ENCODE data around the gene ADGRE1. TPM values are rescaled to one million over a fixed set of nuclear protein-coding genes. Genes with fewer than 3 reads are reported as not detected.

ADGRE1 gene
- total and polyA plus RNA-seq, 2 of the 13 experiments (the other 11 are each of a cell fraction or from before 2014, with no cell fraction given) = not detected

- TF ChIP-seq ZNF337 (CRISPR knock-in tag; IDR thresholded peaks at IDR 0.05; ENCODE audit: borderline replicate concordance, low read depth) (no peak), TFAP4 (IDR thresholded peaks at IDR 0.05; ENCODE audit: borderline replicate concordance, low read depth) (no peak), ETS1 (CRISPR knock-in tag; IDR thresholded peaks at IDR 0.05) (no peak), DPF2 (CRISPR knock-in tag; IDR thresholded peaks at IDR 0.05; ENCODE audit: borderline replicate concordance, low read depth) (no peak)
- TF ChIP-seq, protein P1, sequence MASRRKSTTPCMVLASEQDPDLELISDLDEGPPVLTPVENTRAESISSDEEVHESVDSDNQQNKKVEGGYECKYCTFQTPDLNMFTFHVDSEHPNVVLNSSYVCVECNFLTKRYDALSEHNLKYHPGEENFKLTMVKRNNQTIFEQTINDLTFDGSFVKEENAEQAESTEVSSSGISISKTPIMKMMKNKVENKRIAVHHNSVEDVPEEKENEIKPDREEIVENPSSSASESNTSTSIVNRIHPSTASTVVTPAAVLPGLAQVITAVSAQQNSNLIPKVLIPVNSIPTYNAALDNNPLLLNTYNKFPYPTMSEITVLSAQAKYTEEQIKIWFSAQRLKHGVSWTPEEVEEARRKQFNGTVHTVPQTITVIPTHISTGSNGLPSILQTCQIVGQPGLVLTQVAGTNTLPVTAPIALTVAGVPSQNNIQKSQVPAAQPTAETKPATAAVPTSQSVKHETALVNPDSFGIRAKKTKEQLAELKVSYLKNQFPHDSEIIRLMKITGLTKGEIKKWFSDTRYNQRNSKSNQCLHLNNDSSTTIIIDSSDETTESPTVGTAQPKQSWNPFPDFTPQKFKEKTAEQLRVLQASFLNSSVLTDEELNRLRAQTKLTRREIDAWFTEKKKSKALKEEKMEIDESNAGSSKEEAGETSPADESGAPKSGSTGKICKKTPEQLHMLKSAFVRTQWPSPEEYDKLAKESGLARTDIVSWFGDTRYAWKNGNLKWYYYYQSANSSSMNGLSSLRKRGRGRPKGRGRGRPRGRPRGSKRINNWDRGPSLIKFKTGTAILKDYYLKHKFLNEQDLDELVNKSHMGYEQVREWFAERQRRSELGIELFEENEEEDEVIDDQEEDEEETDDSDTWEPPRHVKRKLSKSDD (CRISPR knock-in tag; IDR thresholded peaks at IDR 0.05; ENCODE audit: low read depth) = no peak
Observed at GRCh38 chr19:6887316-6887715, at the start of gene ADGRE1 (continued).

DNA sequence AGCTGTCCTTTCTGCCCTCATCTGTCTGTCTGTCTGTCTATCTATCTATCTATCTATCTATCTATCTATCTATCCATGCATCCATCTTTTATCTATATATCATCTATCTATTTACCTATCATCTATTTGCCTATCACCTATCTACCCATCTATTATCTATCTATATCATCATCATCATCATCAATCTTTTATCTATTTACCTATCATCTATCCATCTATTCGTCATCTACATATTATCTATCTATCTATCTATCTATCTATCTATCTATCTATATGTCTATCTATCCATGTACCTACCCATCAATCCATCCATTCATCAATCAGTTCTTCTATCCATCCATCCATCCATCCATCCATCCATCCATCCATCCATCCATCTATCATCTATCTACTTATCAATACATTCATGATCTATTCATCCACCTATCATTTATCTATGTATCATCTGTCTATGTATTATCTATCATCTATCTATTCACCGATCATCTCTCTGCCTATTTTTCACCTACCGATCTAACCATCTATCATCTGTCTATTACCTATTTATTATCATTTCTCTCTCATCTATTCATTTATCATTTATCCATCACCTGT, 49.2 kb upstream of the ADGRE1 start:
- ATAC-seq = no peak
- H3K27me3 ChIP-seq (ENCODE audit: control insufficient read depth in 1 of 2, insufficient read depth in 2 of 2, low read length in 2 of 2) = peaks cover 0 to 1% of the 10 kb centered on the region in 2 experiments; a peak in 1 of 5 replicates
- H3K4me2 ChIP-seq (ENCODE audit: low read depth, low read length) = no peak overlapping the region
- TF ChIP-seq SMAD1 (CRISPR knock-in tag; IDR thresholded peaks at IDR 0.05; ENCODE audit: borderline replicate concordance, low read depth) (no peak), FLYWCH1 (CRISPR knock-in tag; IDR thresholded peaks at IDR 0.05) (no peak)
- intact Hi-C loops (cut with micrococcal nuclease; ENCODE audit: unreplicated experiment) (no loop called here), in situ Hi-C loops (cut with HindIII; ENCODE audit: extremely low pct_ligation_motif_present, low pct_unique_long_range_greater_than_20kb) (no loop called here)
- no peaks in the 10 kb centered on the region for H3K79me2 ChIP-seq (ENCODE audit: insufficient read depth, low read length)
- no peak overlapping the region for H3K27ac ChIP-seq (ENCODE audit: extremely low read length, insufficient read depth, low read length)
- H4K20me1 ChIP-seq (ENCODE audit: insufficient read depth, low read length) = no peaks in the 10 kb centered on the region
- POLR2A ChIA-PET = no interaction called here
- no peak for FAIRE-seq
- no peak for DNase-seq (ENCODE audit: low spot score)
- H3K9ac ChIP-seq (ENCODE audit: insufficient read depth, low read depth, low read length) = no peak overlapping the region
- no TSS peak for BruUV-seq (replicated peaks)
- H3K4me1 ChIP-seq (ENCODE audit: insufficient read depth, low read length) = no peaks in the 10 kb centered on the region
- H2AFZ ChIP-seq (ENCODE audit: low read length) = no peak overlapping the region
- H3K9me3 ChIP-seq (ENCODE audit: low read length) = no peaks in the 10 kb centered on the region
- no peaks in the 10 kb centered on the region for H3K36me3 ChIP-seq (replicated peaks in 1 of 2; ENCODE audit: control insufficient read depth in 1 of 2, insufficient read depth in 2 of 2, low read length in 2 of 2)
- no peak overlapping the region for H3K4me3 ChIP-seq (replicated peaks in 1 of 3; ENCODE audit: insufficient read depth in 1 of 3, low read depth in 2 of 3, low read length in 3 of 3)
- 46% methylated on average over 3 of the region's 3 CpGs for WGBS (ENCODE audit: low lambda C conversion rate)
- CTCF ChIA-PET (ENCODE audit: low intra/inter-chr PET ratio, low total read pairs) = no interaction called here

Measured in HepG2 (cell line).